K562 (cell line): Measurements from ENCODE around the gene PLEKHA5. TPM values are rescaled to one million over a fixed set of nuclear protein-coding genes. Genes with fewer than 3 reads are reported as not detected.

Experiments
- ATAC-seq: fragments of 200-7000 bp; cut with Tn5 transposase; 3 replicates; pipeline ENCODE4 v1.9.1; 2020; ENCODE audit warnings: moderate library complexity
- BruUV-seq: library from RNA; stranded (reverse); fragments of 400-500 nt; replicated peaks from 2 replicates; lab custom pipeline; 2021; lab: Mats Ljungman, UMichigan
- CTCF ChIA-PET: fragments of 300-600 bp; formaldehyde crosslinking; extraction: SDS; loops from one replicate; lab custom pipeline; 2021; ENCODE audit warnings: low intra/inter-chr PET ratio; lab: Yijun Ruan, JAX
- POLR2A ChIA-PET: fragments of 300-600, 350-650 bp; sonication (Branson Sonifier 250); formaldehyde crosslinking; extraction: SDS; loops from one replicate; lab custom pipeline; 2021; ENCODE audit warnings: antibody characterized with exemption, inconsistent platforms; lab: Yijun Ruan, JAX
- DNase-seq, 4 experiments: peaks; one replicate each; pipeline versions ENCODE4 v3.0.0 to v3.0.0-alpha.2; 2011 to 2018; ENCODE audit warnings: low spot score in 3 of 4, mixed read lengths in 3 of 4; ENCODE audit errors: extremely low read depth in 1 of 4
- FAIRE-seq: peaks from 2 replicates; lab custom pipeline; 2011; peaks lifted over from hg19 to GRCh38; lab: Jason Lieb, UNC
- H2AFZ ChIP-seq: 2 replicates; pipeline ENCODE4 v1.6.0; 2011; ENCODE audit warnings: low read depth, low read length, control low read depth, inconsistent platforms
- H3K27ac ChIP-seq: fragments of 200-600 bp; 3 replicates; pipeline ENCODE4 v1.8.0; 2011; ENCODE audit warnings: low read depth, mild to moderate bottlenecking, control low read depth, inconsistent platforms, low read length, moderate library complexity, mixed read lengths; ENCODE audit errors: extremely low read depth
- H3K27me3 ChIP-seq, 2 experiments: fragments of 300-600 bp in 1 of 2; 2 replicates in 1 of 2; 3 replicates in 1 of 2; pipeline versions ENCODE4 v1.6.0 to v1.8.0; 2011; ENCODE audit warnings: inconsistent platforms in 2 of 2, low read length in 2 of 2, mild to moderate bottlenecking in 1 of 2, mixed read lengths in 1 of 2, moderate library complexity in 1 of 2; ENCODE audit not compliant: control insufficient read depth in 2 of 2, insufficient read depth in 2 of 2
- H3K36me3 ChIP-seq: fragments of 300-600 bp; 3 replicates; pipeline ENCODE4 v1.8.0; 2011; ENCODE audit warnings: mild to moderate bottlenecking, low read length, inconsistent platforms; ENCODE audit not compliant: control insufficient read depth, insufficient read depth
- H3K4me1 ChIP-seq, 2 experiments: fragments of 200-600 bp in 1 of 2; replicated peaks in 1 of 2; 2 replicates in 1 of 2; 3 replicates in 1 of 2; pipeline versions ENCODE4 v1.5.1 to v1.8.0; 2011; ENCODE audit warnings: inconsistent platforms in 2 of 2, low read length in 2 of 2, mild to moderate bottlenecking in 1 of 2, mixed read lengths in 1 of 2, moderate library complexity in 1 of 2; ENCODE audit not compliant: control insufficient read depth in 2 of 2, insufficient read depth in 2 of 2
- H3K4me2 ChIP-seq: 2 replicates; pipeline ENCODE4 v1.6.1; 2011; ENCODE audit warnings: low read length, control low read depth, inconsistent platforms, mixed read lengths; ENCODE audit not compliant: insufficient read depth
- H3K4me3 ChIP-seq: fragments of 200-600 bp; sonication (generic), shearing (Covaris generic); 2 replicates; pipeline ENCODE4 v1.5.1; 2016; ENCODE audit warnings: control low read depth, inconsistent platforms
- H3K79me2 ChIP-seq: fragments of 200-600 bp; 3 replicates; pipeline ENCODE4 v1.8.0; 2011; ENCODE audit warnings: low read length, inconsistent platforms; ENCODE audit not compliant: control insufficient read depth, insufficient read depth
- H3K9ac ChIP-seq, 2 experiments: 2 replicates each; pipeline versions ENCODE4 v1.6.0 to v1.6.1; 2011; ENCODE audit warnings: low read depth in 2 of 2, low read length in 2 of 2, control low read depth in 1 of 2, inconsistent platforms in 1 of 2, mild to moderate bottlenecking in 1 of 2, mixed read lengths in 1 of 2; ENCODE audit not compliant: insufficient read depth in 1 of 2
- H3K9me1 ChIP-seq: one replicate; pipeline ENCODE4 v1.6.0; 2011; ENCODE audit warnings: inconsistent platforms, mild to moderate bottlenecking, low read length, moderate library complexity; ENCODE audit not compliant: control insufficient read depth, insufficient read depth
- H3K9me3 ChIP-seq: replicated peaks from 2 replicates; pipeline ENCODE4 v1.5.1; 2011; ENCODE audit warnings: low read depth, low read length, inconsistent platforms; ENCODE audit not compliant: control insufficient read depth, insufficient read depth
- H4K20me1 ChIP-seq: replicated peaks from 2 replicates; pipeline ENCODE4 v1.6.1; 2011; ENCODE audit warnings: low read length, inconsistent platforms, mixed read lengths; ENCODE audit not compliant: control insufficient read depth, insufficient read depth
- CTCF ChIP-seq, 3 experiments: IDR thresholded peaks in 2 of 3; conservative IDR thresholded peaks in 1 of 3; 2 replicates each; pipeline ENCODE4 v1.5.1; 2011 to 2012; ENCODE audit warnings: low read length in 3 of 3, mild to moderate bottlenecking in 3 of 3, control low read depth in 2 of 3, improper control_type of control experiment in 1 of 3, inconsistent platforms in 1 of 3, low read depth in 1 of 3, mixed read lengths in 1 of 3, moderate library complexity in 1 of 3; ENCODE audit not compliant: insufficient read depth in 2 of 3
- ETS1 ChIP-seq: conservative IDR thresholded peaks from 2 replicates; pipeline ENCODE4 v1.6.1; 2011; ENCODE audit warnings: low read depth, mild to moderate bottlenecking, low read length; ENCODE audit not compliant: control insufficient read depth
- MYC ChIP-seq, 2 experiments: fragments of 250-450 bp in 1 of 2; sonication (Bioruptor Pico) in 1 of 2; IDR thresholded peaks; 2 replicates each; pipeline versions ENCODE4 v1.5.1 to v1.6.1; 2012 to 2021; ENCODE audit warnings: low read depth in 2 of 2, borderline replicate concordance in 1 of 2, improper control_type of control experiment in 1 of 2, low read length in 1 of 2, mild to moderate bottlenecking in 1 of 2, moderate library complexity in 1 of 2
- NR2C2 ChIP-seq, 2 experiments: fragments of 200-800 bp in 1 of 2; sonication (Bioruptor generic) in 1 of 2; sonication (generic) in 1 of 2; formaldehyde crosslinking in 1 of 2; IDR thresholded peaks; 2 replicates each; pipeline versions ENCODE4 v1.6.1 to v1.8.0; 2016 to 2022; ENCODE audit warnings: mild to moderate bottlenecking in 1 of 2, missing compliant biosample characterization in 1 of 2, missing genetic modification characterization in 1 of 2, missing genetic modification reagents in 1 of 2
- POLR2G ChIP-seq: fragments of 200-400 bp; formaldehyde crosslinking; IDR thresholded peaks from 2 replicates; pipeline ENCODE4 v1.6.1; 2017; ENCODE audit warnings: low read depth, mild to moderate bottlenecking, antibody characterized with exemption, low read length, moderate library complexity
- SAP30 ChIP-seq: fragments of 200-600 bp; sonication (generic); IDR thresholded peaks from 2 replicates; pipeline ENCODE4 v1.6.1; 2012; ENCODE audit warnings: borderline replicate concordance, low read depth, mild to moderate bottlenecking, moderate library complexity, low read length, control low read depth, inconsistent platforms; ENCODE audit not compliant: insufficient read depth, poor library complexity, severe bottlenecking
- SIN3A ChIP-seq, 2 experiments: fragments of 150-350 bp in 1 of 2; IDR thresholded peaks; 2 replicates each; pipeline ENCODE4 v1.6.1; 2011 to 2016; ENCODE audit warnings: borderline replicate concordance in 2 of 2, low read depth in 2 of 2, low read length in 2 of 2, mild to moderate bottlenecking in 2 of 2, moderate library complexity in 2 of 2; ENCODE audit not compliant: control insufficient read depth in 1 of 2
- TAL1 ChIP-seq: fragments of 450-650 bp; IDR thresholded peaks from 2 replicates; pipeline ENCODE4 v1.6.1; 2016; ENCODE audit warnings: mild to moderate bottlenecking
- TEAD4 ChIP-seq, 2 experiments: sonication (generic) in 1 of 2; formaldehyde crosslinking in 1 of 2; IDR thresholded peaks; 2 replicates each; pipeline versions ENCODE4 v1.6.1 to v1.8.0; 2012 to 2022; ENCODE audit warnings: borderline replicate concordance in 1 of 2, inconsistent platforms in 1 of 2, low read length in 1 of 2, mild to moderate bottlenecking in 1 of 2, missing genetic modification reagents in 1 of 2
- U2AF2 ChIP-seq: fragments of 200-400 bp; formaldehyde crosslinking; optimal IDR thresholded peaks from 2 replicates; pipeline ENCODE3; 2017; ENCODE audit warnings: low read depth, mild to moderate bottlenecking, low read length
- YY1 ChIP-seq, 3 experiments: IDR thresholded peaks; 2 replicates each; pipeline ENCODE4 v1.6.1; 2011; ENCODE audit warnings: low read length in 2 of 3, mild to moderate bottlenecking in 2 of 3, moderate library complexity in 2 of 3, borderline replicate concordance in 1 of 3, control low read depth in 1 of 3, low read depth in 1 of 3; ENCODE audit not compliant: insufficient read depth in 3 of 3, insufficient replicate concordance in 2 of 3, control insufficient read depth in 1 of 3, insufficient read length in 1 of 3; ENCODE audit errors: extremely low read depth in 1 of 3
- ZNF174 ChIP-seq: fragments of 250-450 bp; sonication (Bioruptor Pico); IDR thresholded peaks from 2 replicates; pipeline ENCODE4 v1.4.0; 2020; ENCODE audit warnings: mild to moderate bottlenecking
- ZNF212 ChIP-seq: fragments of 450-650 bp; formaldehyde crosslinking; IDR thresholded peaks from 2 replicates; pipeline ENCODE4 v1.4.0; 2020; ENCODE audit warnings: mild to moderate bottlenecking
- in situ Hi-C: fragments of 300-500 bp; cut with MboI; formaldehyde crosslinking; loops from 4 replicates; pipeline ENCODE4 v1.15.0; 2018; ENCODE audit warnings: inconsistent platforms, mixed read lengths
- intact Hi-C: fragments of 100-400 bp; cut with micrococcal nuclease; formaldehyde crosslinking; loops from 2 replicates; pipeline ENCODE4 v1.14.2; 2022
- polyA plus RNA-seq, 8 experiments: library from polyadenylated mRNA; depleted of rRNA in 4 of 8; stranded (reverse) in 5 of 8; unstranded in 3 of 8; fragments of >200 nt; fragmentation: Nextera tagmentation in 2 of 8; fragmentation: Illumina TruSeq in 1 of 8; extraction: Ambion mirVana in 2 of 8; extraction: Trizol in 1 of 8; gene quantifications; 2 replicates each; pipeline versions ENCODE4 v1.2.1 to v1.2.3, GENCODE V29; 2011 to 2014; ENCODE audit warnings: inconsistent platforms in 1 of 8, missing spikeins in 1 of 8
- total RNA-seq, 7 experiments: library from RNA; depleted of rRNA in 6 of 7; stranded (reverse); fragments of >200 nt in 6 of 7; fragmentation: Illumina TruSeq in 2 of 7; extraction: Trizol in 2 of 7; gene quantifications; 2 replicates each; pipeline versions ENCODE4 v1.2.1 to v1.2.3, GENCODE V29; 2011 to 2021; ENCODE audit warnings: low replicate concordance in 1 of 7
- TF ChIP-seq, protein P1 (sequence below): IDR thresholded peaks from 3 replicates; pipeline ENCODE4 v1.6.1; 2011; ENCODE audit warnings: borderline replicate concordance, mild to moderate bottlenecking; ENCODE audit not compliant: insufficient read length, insufficient read depth

PLEKHA5 gene
- total and polyA plus RNA-seq, 9 of the 15 experiments (the other 6 are each of a cell fraction or from before 2014, with no cell fraction given), result 7.2 to 26.2 (median 17.4) TPM

GRCh38 chr12:19326102-19326501 lies 196.6 kb downstream of the PLEKHA5 start:
- no peaks in the 10 kb centered on the region for H3K27me3 ChIP-seq
- no peak overlapping the region for H3K9ac ChIP-seq
- H3K9me3 ChIP-seq, result no peaks in the 10 kb centered on the region
- no peak overlapping the region for H3K4me2 ChIP-seq
- ATAC-seq (no peak), FAIRE-seq (no peak), DNase-seq (no peak)
- H3K4me1 ChIP-seq, result no peaks in the 10 kb centered on the region
- no peak overlapping the region for H2AFZ ChIP-seq
- no peak overlapping the region for H3K27ac ChIP-seq
- CTCF ChIA-PET, result no interaction called here
- H3K4me3 ChIP-seq, result no peak overlapping the region
- H3K79me2 ChIP-seq, result no peaks in the 10 kb centered on the region
- intact Hi-C loops (no loop called here), in situ Hi-C loops (no loop called here)
- H3K36me3 ChIP-seq, result peaks cover 8% of the 10 kb centered on the region; the same call in 1 of the 3 replicates
- BruUV-seq, result no TSS peak
- H4K20me1 ChIP-seq, result no peaks in the 10 kb centered on the region
- no peaks in the 10 kb centered on the region for H3K9me1 ChIP-seq
- POLR2A ChIA-PET, result no interaction called here
- TF ChIP-seq YY1 (IDR thresholded peaks at IDR 0.05; ENCODE audit: borderline replicate concordance in 1 of 3, control insufficient read depth in 1 of 3, extremely low read depth in 1 of 3, insufficient read depth in 3 of 3, insufficient read length in 1 of 3, insufficient replicate concordance in 2 of 3, low read depth in 1 of 3, low read length in 2 of 3) (no peak), NR2C2 (CRISPR knock-in tag; IDR thresholded peaks at IDR 0.05) (no peak), NR2C2 (tag; IDR thresholded peaks at IDR 0.05) (no peak), ZNF212 (no peak), U2AF2 (no peak), POLR2G (no peak), TEAD4 (IDR thresholded peaks at IDR 0.05; ENCODE audit: low read length) (no peak), TEAD4 (CRISPR knock-in tag; IDR thresholded peaks at IDR 0.05; ENCODE audit: borderline replicate concordance) (no peak), ZNF174 (no peak), MYC (IDR thresholded peaks at IDR 0.05; ENCODE audit: low read depth, low read length) (no peak), MYC (CRISPR knock-in tag; IDR thresholded peaks at IDR 0.05; ENCODE audit: borderline replicate concordance, low read depth) (no peak), TAL1 (no peak), SIN3A (IDR thresholded peaks at IDR 0.05; ENCODE audit: borderline replicate concordance in 2 of 2, control insufficient read depth in 1 of 2, low read depth in 2 of 2, low read length in 2 of 2) (no peak), CTCF (IDR thresholded peaks at IDR 0.05 in 2 of 3, conservative IDR thresholded peaks at IDR 0.05 in 1 of 3; ENCODE audit: insufficient read depth in 2 of 3, low read depth in 1 of 3, low read length in 3 of 3) (no peak), SAP30 (no peak), ETS1 (no peak)
- TF ChIP-seq, protein P1, sequence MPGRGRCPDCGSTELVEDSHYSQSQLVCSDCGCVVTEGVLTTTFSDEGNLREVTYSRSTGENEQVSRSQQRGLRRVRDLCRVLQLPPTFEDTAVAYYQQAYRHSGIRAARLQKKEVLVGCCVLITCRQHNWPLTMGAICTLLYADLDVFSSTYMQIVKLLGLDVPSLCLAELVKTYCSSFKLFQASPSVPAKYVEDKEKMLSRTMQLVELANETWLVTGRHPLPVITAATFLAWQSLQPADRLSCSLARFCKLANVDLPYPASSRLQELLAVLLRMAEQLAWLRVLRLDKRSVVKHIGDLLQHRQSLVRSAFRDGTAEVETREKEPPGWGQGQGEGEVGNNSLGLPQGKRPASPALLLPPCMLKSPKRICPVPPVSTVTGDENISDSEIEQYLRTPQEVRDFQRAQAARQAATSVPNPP, result no peak
